Measurements from ENCODE around the gene ZNF160. TPM values are rescaled to one million over a fixed set of nuclear protein-coding genes. Genes with fewer than 3 reads are reported as not detected.

Gene ZNF160
- total RNA-seq, 4 donors from 2014 or later, result 38.9 to 65.7 (median 45.4) TPM

DNA sequence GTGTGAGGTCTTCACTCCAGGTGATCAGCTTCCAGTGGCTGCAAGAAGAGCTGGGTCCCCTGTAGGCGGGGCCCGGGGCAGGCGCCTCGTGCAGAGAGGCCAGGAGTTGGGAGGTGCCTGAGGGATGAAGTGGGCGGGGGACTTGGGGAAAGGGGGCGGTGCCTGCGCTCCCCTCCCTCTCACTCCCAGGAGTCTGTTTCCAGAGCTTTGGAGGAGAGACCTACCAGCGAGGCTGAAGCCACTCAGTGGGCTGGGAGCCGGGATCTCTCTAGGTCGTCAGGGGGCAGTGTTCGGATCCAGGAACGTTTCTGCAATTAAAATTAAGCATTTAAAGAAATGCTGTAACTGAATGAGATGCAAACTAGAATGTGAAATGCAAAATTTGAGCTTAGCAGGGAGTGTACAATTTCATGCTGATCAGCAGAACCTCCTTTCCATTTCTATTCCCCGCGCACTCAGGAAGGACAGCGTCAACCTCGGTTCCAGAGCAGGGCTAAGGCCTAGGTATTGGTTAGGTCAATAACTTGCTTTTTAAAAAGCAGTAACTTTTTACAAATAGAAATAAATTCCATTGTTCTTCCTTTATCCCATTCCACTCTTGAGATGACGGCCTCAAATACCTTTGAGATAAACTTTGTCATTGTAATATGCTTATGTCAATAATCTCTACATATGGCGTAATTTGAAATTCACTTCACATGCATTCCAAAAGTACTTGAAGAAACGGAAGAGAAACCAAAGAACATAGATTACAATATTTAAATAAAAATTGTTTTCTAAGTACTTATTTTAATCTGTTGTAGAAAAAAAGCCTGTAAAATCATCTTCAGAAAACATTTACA is 11.6 kb downstream of the ZNF160 start:
- WGBS, 2 donors, result 81 to 85% methylated on average over 17 to 19 of the region's 19 CpGs
- peaks cover 0 to 79% (median 8%) of the 10 kb centered on the region in 3 donors for H3K36me3 ChIP-seq
- TF ChIP-seq EP300 (IDR thresholded peaks at IDR 0.05) (no peak), POLR2A (IDR thresholded peaks at IDR 0.05) (no peak)
- TF ChIP-seq, protein P1, sequence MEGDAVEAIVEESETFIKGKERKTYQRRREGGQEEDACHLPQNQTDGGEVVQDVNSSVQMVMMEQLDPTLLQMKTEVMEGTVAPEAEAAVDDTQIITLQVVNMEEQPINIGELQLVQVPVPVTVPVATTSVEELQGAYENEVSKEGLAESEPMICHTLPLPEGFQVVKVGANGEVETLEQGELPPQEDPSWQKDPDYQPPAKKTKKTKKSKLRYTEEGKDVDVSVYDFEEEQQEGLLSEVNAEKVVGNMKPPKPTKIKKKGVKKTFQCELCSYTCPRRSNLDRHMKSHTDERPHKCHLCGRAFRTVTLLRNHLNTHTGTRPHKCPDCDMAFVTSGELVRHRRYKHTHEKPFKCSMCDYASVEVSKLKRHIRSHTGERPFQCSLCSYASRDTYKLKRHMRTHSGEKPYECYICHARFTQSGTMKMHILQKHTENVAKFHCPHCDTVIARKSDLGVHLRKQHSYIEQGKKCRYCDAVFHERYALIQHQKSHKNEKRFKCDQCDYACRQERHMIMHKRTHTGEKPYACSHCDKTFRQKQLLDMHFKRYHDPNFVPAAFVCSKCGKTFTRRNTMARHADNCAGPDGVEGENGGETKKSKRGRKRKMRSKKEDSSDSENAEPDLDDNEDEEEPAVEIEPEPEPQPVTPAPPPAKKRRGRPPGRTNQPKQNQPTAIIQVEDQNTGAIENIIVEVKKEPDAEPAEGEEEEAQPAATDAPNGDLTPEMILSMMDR (IDR thresholded peaks at IDR 0.05), result no peak
- H3K9me3 ChIP-seq, result no peaks in the 10 kb centered on the region
- no peaks in the 10 kb centered on the region for H3K4me1 ChIP-seq
- H3K4me3 ChIP-seq, result no peak overlapping the region
- no peak overlapping the region for H3K27ac ChIP-seq
- no peaks in the 10 kb centered on the region for H3K27me3 ChIP-seq
- no peak for DNase-seq (ENCODE audit: low spot score in 2 of 2)

GRCh38 chr19:53088091-53088490 is 15.1 kb downstream of the ZNF160 start:
- Histone ChIP-seq H3K36me3 (peaks cover 0 to 87% (median 8%) of the 10 kb centered on the region in 3 donors), H3K27ac (no peak overlapping the region)

GRCh38 chr19:53086949-53087348 is 16.3 kb downstream of the ZNF160 start:
- H3K4me1 ChIP-seq, result no peaks in the 10 kb centered on the region
- TF ChIP-seq EP300 (IDR thresholded peaks at IDR 0.05) (peak; percentile 27 to 55), POLR2A (IDR thresholded peaks at IDR 0.05) (no peak)
- TF ChIP-seq, protein P1 (IDR thresholded peaks at IDR 0.05), result no peak
- H3K4me3 ChIP-seq, result no peak overlapping the region
- 33 to 50% methylated on average over 5 of the region's 5 CpGs for WGBS, 2 donors
- no peak overlapping the region for H3K27ac ChIP-seq
- no peak for DNase-seq (ENCODE audit: low spot score in 2 of 2)
- H3K27me3 ChIP-seq, result no peaks in the 10 kb centered on the region
- H3K9me3 ChIP-seq, result peaks cover 0 to 13% (median 2%) of the 10 kb centered on the region in 4 donors
- H3K36me3 ChIP-seq, result peaks cover 0 to 99% (median 8%) of the 10 kb centered on the region in 3 donors

More at GRCh38 chr19:53088091-53088490, 15.1 kb downstream of the ZNF160 start:
- Histone ChIP-seq H3K9me3 (peaks cover 0 to 2% (median 0%) of the 10 kb centered on the region in 4 donors), H3K4me1 (no peaks in the 10 kb centered on the region), H3K4me3 (no peak overlapping the region), H3K27me3 (no peaks in the 10 kb centered on the region)
- DNase-seq (ENCODE audit: low spot score in 2 of 2), result no peak
- 79 to 84% methylated on average over 6 of the region's 6 CpGs for WGBS, 2 donors
- TF ChIP-seq, protein P1 (IDR thresholded peaks at IDR 0.05), result no peak

DNA sequence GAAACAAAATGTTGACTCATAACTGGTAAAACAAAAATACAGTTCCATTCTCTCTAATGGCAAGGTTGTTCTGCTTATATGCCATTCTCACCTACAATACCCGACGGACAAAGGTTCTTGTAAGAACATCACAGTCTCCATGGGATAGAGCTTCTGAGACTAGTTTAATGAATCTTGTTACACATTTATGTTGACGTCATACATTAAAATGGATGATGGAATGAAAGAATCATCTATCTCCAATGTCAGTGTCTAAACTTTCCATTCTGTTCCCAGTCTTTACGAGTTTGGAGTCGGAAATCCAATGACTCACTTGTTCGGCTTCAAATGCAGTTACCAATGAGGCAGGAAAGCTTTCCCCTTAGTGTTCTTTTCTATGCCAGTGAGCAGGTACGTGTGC is 17.7 kb downstream of the ZNF160 start:
- H3K27me3 ChIP-seq, result no peaks in the 10 kb centered on the region
- peaks cover 0 to 28% (median 8%) of the 10 kb centered on the region in 4 donors for H3K9me3 ChIP-seq
- WGBS, 2 donors, result 94 to 96% methylated on average over 7 of the region's 7 CpGs
- DNase-seq (ENCODE audit: low spot score in 2 of 2), result no peak
- H3K36me3 ChIP-seq, result peaks cover 0 to 100% (median 7%) of the 10 kb centered on the region in 3 donors
- TF ChIP-seq, protein P1 (IDR thresholded peaks at IDR 0.05), result no peak
- TF ChIP-seq EP300 (IDR thresholded peaks at IDR 0.05) (no peak), POLR2A (IDR thresholded peaks at IDR 0.05) (no peak)
- H3K4me3 ChIP-seq, result no peak overlapping the region
- H3K27ac ChIP-seq, result no peak overlapping the region
- H3K4me1 ChIP-seq, result no peaks in the 10 kb centered on the region

- Histone ChIP-seq H3K27me3 (no peaks in the 10 kb centered on the region), H3K4me3 (no peak overlapping the region), H3K36me3 (peaks cover 0 to 100% (median 0%) of the 10 kb centered on the region in 3 donors), H3K4me1 (no peaks in the 10 kb centered on the region), H3K27ac (no peak overlapping the region), H3K9me3 (peaks cover 0 to 52% (median 9%) of the 10 kb centered on the region in 4 donors)
- DNase-seq (ENCODE audit: low spot score in 2 of 2), result no peak
- TF ChIP-seq, protein P1 (IDR thresholded peaks at IDR 0.05), result no peak
- TF ChIP-seq POLR2A (IDR thresholded peaks at IDR 0.05) (no peak), EP300 (IDR thresholded peaks at IDR 0.05) (no peak)
- 95 to 97% methylated on average over 3 of the region's 3 CpGs for WGBS, 2 donors
These were observed 20.3 kb downstream of the ZNF160 start for GRCh38 chr19:53082929-53083328.
